SK-N-SH (cell line): ENCODE measurements around the gene LHX4. TPM values are rescaled to one million over a fixed set of nuclear protein-coding genes. Genes with fewer than 3 reads are reported as not detected.

Source experiments
- CTCF ChIA-PET: fragments of 300-600, 350-600 bp; formaldehyde crosslinking; extraction: SDS; loops from one replicate; lab custom pipeline; 2021; lab: Yijun Ruan, JAX
- POLR2A ChIA-PET: fragments of 350-600 bp; sonication (Branson Sonifier 250); formaldehyde crosslinking; extraction: SDS; loops from one replicate; lab custom pipeline; 2020; ENCODE audit warnings: antibody characterized with exemption, inconsistent platforms; lab: Yijun Ruan, JAX
- DNase-seq: peaks from one replicate; pipeline ENCODE4 v3.0.0; 2012
- H2AFZ ChIP-seq: fragments of 200-600 bp; sonication (generic); 2 replicates; pipeline ENCODE4 v1.8.1; 2016; ENCODE audit warnings: antibody characterized with exemption, mild to moderate bottlenecking, low read depth
- H3F3A ChIP-seq: fragments of 200-600 bp; sonication (generic); replicated peaks from 2 replicates; pipeline ENCODE3; 2016; ENCODE audit warnings: antibody characterized with exemption, mild to moderate bottlenecking; ENCODE audit not compliant: insufficient read depth
- H3K27ac ChIP-seq, 2 experiments: fragments of 200-500 bp in 1 of 2; fragments of 200-600 bp in 1 of 2; sonication (Bioruptor generic) in 1 of 2; sonication (generic), shearing (Covaris generic) in 1 of 2; 2 replicates each; pipeline versions ENCODE4 v1.5.1 to v1.6.1; 2014 to 2016; ENCODE audit warnings: low read depth in 2 of 2, inconsistent platforms in 1 of 2, low read length in 1 of 2, mild to moderate bottlenecking in 1 of 2, mixed read lengths in 1 of 2
- H3K27me3 ChIP-seq: fragments of 200-600 bp; sonication (generic), shearing (Covaris generic); 2 replicates; pipeline ENCODE4 v1.6.1; 2016; ENCODE audit warnings: mixed run types; ENCODE audit not compliant: insufficient read depth
- H3K36me3 ChIP-seq, 2 experiments: fragments of 200-500 bp in 1 of 2; fragments of 200-600 bp in 1 of 2; sonication (Bioruptor generic) in 1 of 2; sonication (generic) in 1 of 2; replicated peaks in 1 of 2; 2 replicates each; pipeline versions ENCODE3 to v1.5.1; 2014 to 2016; ENCODE audit warnings: low read length in 1 of 2, mild to moderate bottlenecking in 1 of 2; ENCODE audit not compliant: insufficient read depth in 2 of 2, control insufficient read depth in 1 of 2
- H3K4me1 ChIP-seq, 2 experiments: fragments of 200-500 bp in 1 of 2; fragments of 200-600 bp in 1 of 2; sonication (Bioruptor generic) in 1 of 2; sonication (generic), shearing (Covaris generic) in 1 of 2; 2 replicates each; pipeline versions ENCODE4 v1.5.1 to v1.6.1; 2014 to 2016; ENCODE audit warnings: low read depth in 1 of 2, low read length in 1 of 2, mixed run types in 1 of 2; ENCODE audit not compliant: insufficient read depth in 2 of 2, control insufficient read depth in 1 of 2
- H3K4me2 ChIP-seq: fragments of 200-600 bp; sonication (generic), shearing (Covaris generic); 2 replicates; pipeline ENCODE4 v1.6.1; 2017; ENCODE audit warnings: mixed run types
- H3K4me3 ChIP-seq, 2 experiments: fragments of 200-500 bp in 1 of 2; fragments of 200-600 bp in 1 of 2; sonication (Bioruptor generic) in 1 of 2; sonication (generic), shearing (Covaris generic) in 1 of 2; 2 replicates each; pipeline versions ENCODE4 v1.5.1 to v1.8.1; 2014 to 2016; ENCODE audit warnings: low read depth in 2 of 2, inconsistent platforms in 1 of 2, low read length in 1 of 2, mild to moderate bottlenecking in 1 of 2, mixed read lengths in 1 of 2, moderate library complexity in 1 of 2
- H3K79me2 ChIP-seq: fragments of 200-600 bp; sonication (generic); 2 replicates; pipeline ENCODE4 v1.8.1; 2017; ENCODE audit warnings: mild to moderate bottlenecking; ENCODE audit not compliant: insufficient read depth
- H3K9ac ChIP-seq: fragments of 200-600 bp; sonication (generic); 2 replicates; pipeline ENCODE4 v1.6.1; 2017; ENCODE audit warnings: mixed run types
- H3K9me2 ChIP-seq: fragments of 200-600 bp; sonication (generic); 2 replicates; pipeline ENCODE4 v1.6.1; 2017; ENCODE audit warnings: mixed run types
- H3K9me3 ChIP-seq: fragments of 200-600 bp; sonication (generic); 2 replicates; pipeline ENCODE4 v1.6.1; 2017; ENCODE audit warnings: mixed run types, mild to moderate bottlenecking, moderate library complexity
- H4K20me1 ChIP-seq: fragments of 200-600 bp; sonication (generic); 2 replicates; pipeline ENCODE4 v1.6.1; 2017; ENCODE audit warnings: mild to moderate bottlenecking, mixed run types; ENCODE audit not compliant: insufficient read depth
- CHD2 ChIP-seq: fragments of 150-350 bp; IDR thresholded peaks from 2 replicates; pipeline ENCODE4 v1.6.1; 2018; ENCODE audit warnings: low read length; ENCODE audit not compliant: partially characterized antibody
- ELF1 ChIP-seq: IDR thresholded peaks from 2 replicates; pipeline ENCODE4 v1.4.0; 2012
- FOSL2 ChIP-seq: IDR thresholded peaks from 2 replicates; pipeline ENCODE4 v1.4.0; 2012; ENCODE audit warnings: low read depth, mild to moderate bottlenecking, moderate library complexity, borderline replicate concordance
- FOXM1 ChIP-seq: IDR thresholded peaks from 2 replicates; pipeline ENCODE4 v1.4.0; 2012; ENCODE audit warnings: low read depth, mild to moderate bottlenecking
- JUND ChIP-seq: IDR thresholded peaks from 2 replicates; pipeline ENCODE4 v1.4.0; 2012
- NRF1 ChIP-seq: IDR thresholded peaks from 2 replicates; pipeline ENCODE4 v1.6.1; 2012; ENCODE audit warnings: low read depth, mild to moderate bottlenecking, low read length
- RCOR1 ChIP-seq: fragments of 150-350 bp; IDR thresholded peaks from 2 replicates; pipeline ENCODE4 v1.6.1; 2017; ENCODE audit warnings: antibody characterized with exemption, low read length
- SIN3A ChIP-seq: IDR thresholded peaks from 2 replicates; pipeline ENCODE4 v1.6.1; 2012; ENCODE audit warnings: low read depth, mild to moderate bottlenecking, low read length, moderate library complexity, borderline replicate concordance
- TAF1 ChIP-seq: IDR thresholded peaks from 2 replicates; pipeline ENCODE4 v1.6.1; 2012; ENCODE audit warnings: low read depth, mild to moderate bottlenecking, low read length, moderate library complexity, borderline replicate concordance
- TCF12 ChIP-seq: IDR thresholded peaks from 2 replicates; pipeline ENCODE4 v1.4.0; 2012
- WGBS: methylation state at CpG from one replicate; pipeline ENCODE4 v1.1.6; 2017; ENCODE audit warnings: low lambda C conversion rate; 5-methylcytosine and 5-hydroxymethylcytosine counted together
- polyA plus RNA-seq, 3 experiments: library from polyadenylated mRNA; depleted of rRNA; stranded (reverse); fragments of >200 nt; gene quantifications; 2 replicates each; pipeline ENCODE4 v1.2.3, GENCODE V29; 2012
- TF ChIP-seq, protein P1 (sequence below): IDR thresholded peaks from 2 replicates; pipeline ENCODE4 v1.4.0; 2012; ENCODE audit warnings: low read depth, borderline replicate concordance
- TF ChIP-seq, protein P2 (sequence below): IDR thresholded peaks from 2 replicates; pipeline ENCODE4 v1.4.0; 2012; ENCODE audit warnings: low read depth
- TF ChIP-seq, protein P3 (sequence below): fragments of 200-600 bp; sonication (generic); IDR thresholded peaks from 2 replicates; pipeline ENCODE4 v1.6.1; 2017; ENCODE audit warnings: antibody characterized with exemption, mild to moderate bottlenecking, moderate library complexity
- TF ChIP-seq, protein P4 (sequence below): IDR thresholded peaks from 2 replicates; pipeline ENCODE4 v1.4.0; 2012; ENCODE audit warnings: low read depth, borderline replicate concordance

Gene LHX4
- polyA plus RNA-seq, 1 of the 3 experiments (the other 2 are of a cell fraction) = not detected

DNA sequence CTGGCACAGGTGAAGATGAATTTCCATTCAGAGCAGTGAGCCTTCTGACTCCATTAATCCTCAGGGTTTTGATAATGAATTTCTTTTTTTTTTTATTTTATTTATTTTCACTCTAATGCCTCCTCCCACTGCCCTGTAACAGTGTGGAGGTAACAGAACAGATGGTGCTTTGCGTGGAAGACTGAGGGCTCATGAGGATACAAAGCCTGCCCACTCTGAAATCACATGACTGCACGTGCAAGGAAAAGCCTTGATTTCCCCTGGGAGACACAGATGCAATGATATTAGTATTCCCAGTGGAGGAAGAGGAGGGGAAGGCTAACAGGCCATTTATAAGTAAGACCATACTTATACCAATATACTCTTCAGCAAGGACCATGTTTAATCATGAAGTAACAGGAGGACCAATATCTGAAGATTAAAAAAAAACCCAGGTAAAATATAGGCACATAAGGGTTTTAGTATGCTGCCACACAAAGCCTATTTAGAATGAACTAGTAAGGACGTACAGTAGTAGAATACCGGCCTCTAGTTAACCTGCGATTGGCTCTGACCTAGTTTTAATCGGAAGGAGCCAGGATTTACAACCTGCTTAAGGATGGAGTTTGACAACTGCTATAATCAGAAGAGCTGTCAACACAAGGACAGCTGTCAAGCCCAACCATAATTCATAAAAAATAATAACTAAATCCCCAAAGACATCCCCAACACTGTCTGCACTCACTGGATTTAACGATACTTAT, 69.6 kb downstream of the LHX4 start:
- H3K36me3 ChIP-seq = no peaks in the 10 kb centered on the region
- POLR2A ChIA-PET = no interaction called here
- H3K79me2 ChIP-seq = no peaks in the 10 kb centered on the region
- H3K27ac ChIP-seq = no peak overlapping the region
- H3K9me2 ChIP-seq = no peaks in the 10 kb centered on the region
- no peak overlapping the region for H3K4me3 ChIP-seq
- no peak overlapping the region for H3K4me2 ChIP-seq
- H2AFZ ChIP-seq = no peak overlapping the region
- H3K9me3 ChIP-seq = no peaks in the 10 kb centered on the region
- 0 out of 2 replicates have a peak, but pooled peaks cover 4% of the 10 kb centered on the region for H4K20me1 ChIP-seq
- no peak for DNase-seq
- no peaks in the 10 kb centered on the region for H3K27me3 ChIP-seq
- H3K9ac ChIP-seq = no peak overlapping the region
- WGBS = 95% methylated on average over 7 of the region's 7 CpGs
- H3K4me1 ChIP-seq = no peaks in the 10 kb centered on the region
- CTCF ChIA-PET = no interaction called here
- peaks cover 4% of the 10 kb centered on the region for H3F3A ChIP-seq
- TF ChIP-seq, protein P1, sequence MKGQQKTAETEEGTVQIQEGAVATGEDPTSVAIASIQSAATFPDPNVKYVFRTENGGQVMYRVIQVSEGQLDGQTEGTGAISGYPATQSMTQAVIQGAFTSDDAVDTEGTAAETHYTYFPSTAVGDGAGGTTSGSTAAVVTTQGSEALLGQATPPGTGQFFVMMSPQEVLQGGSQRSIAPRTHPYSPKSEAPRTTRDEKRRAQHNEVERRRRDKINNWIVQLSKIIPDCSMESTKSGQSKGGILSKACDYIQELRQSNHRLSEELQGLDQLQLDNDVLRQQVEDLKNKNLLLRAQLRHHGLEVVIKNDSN = no peak
- TF ChIP-seq RCOR1 (no peak), FOSL2 (no peak), FOXM1 (no peak), CHD2 (no peak), SIN3A (no peak)
- TF ChIP-seq, protein P2, sequence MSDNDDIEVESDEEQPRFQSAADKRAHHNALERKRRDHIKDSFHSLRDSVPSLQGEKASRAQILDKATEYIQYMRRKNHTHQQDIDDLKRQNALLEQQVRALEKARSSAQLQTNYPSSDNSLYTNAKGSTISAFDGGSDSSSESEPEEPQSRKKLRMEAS = no peak

DNA sequence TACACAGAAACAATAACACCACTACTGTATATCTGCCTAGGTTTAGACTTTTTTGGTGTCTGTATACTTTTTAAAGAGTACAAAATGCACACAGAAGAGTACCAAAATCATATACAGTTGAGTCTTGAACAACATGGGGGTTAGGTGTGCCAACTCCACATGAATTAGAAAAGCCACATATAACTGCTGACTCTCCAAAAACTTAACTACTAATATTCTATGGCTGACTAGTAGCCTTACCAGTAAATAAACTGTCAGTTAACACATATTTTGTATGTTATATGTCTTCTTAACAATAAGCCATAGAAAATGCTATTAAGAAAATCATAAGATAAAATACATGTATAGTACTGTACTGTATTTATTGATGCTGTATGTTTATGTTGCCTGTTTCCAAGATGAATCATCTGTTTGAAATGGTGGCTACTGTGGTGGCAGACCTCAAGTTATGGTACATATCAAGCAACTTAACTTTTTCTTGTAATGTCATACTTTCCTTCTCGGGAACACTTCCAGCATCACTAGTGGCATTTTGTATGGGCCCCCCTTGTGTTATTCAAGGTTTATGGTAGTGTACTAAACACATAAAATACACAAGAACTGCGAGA, 71.2 kb downstream of the LHX4 start:
- Histone ChIP-seq H3K9me2 (no peaks in the 10 kb centered on the region), H3K4me1 (no peaks in the 10 kb centered on the region), H3K9ac (no peak overlapping the region), H3K27me3 (no peaks in the 10 kb centered on the region), H3K4me3 (no peak overlapping the region), H3F3A (peaks cover 4% of the 10 kb centered on the region), H2AFZ (no peak overlapping the region), H3K27ac (no peak overlapping the region), H3K4me2 (no peak overlapping the region), H3K36me3 (peaks cover 0 to 1% of the 10 kb centered on the region in 2 experiments), H4K20me1 (0 out of 2 replicates have a peak, but pooled peaks cover 4% of the 10 kb centered on the region), H3K9me3 (no peaks in the 10 kb centered on the region), H3K79me2 (no peaks in the 10 kb centered on the region)
- CTCF ChIA-PET = interaction anchor here (0.8 kb wide), 1 partner anchor 48 kb away, joined by 4 read pairs; no protein-coding TSS in a partner anchor
- DNase-seq = no peak
- TF ChIP-seq TAF1 (no peak), SIN3A (no peak), ELF1 (no peak), TCF12 (no peak), NRF1 (no peak), JUND (no peak)
- TF ChIP-seq, protein P3, sequence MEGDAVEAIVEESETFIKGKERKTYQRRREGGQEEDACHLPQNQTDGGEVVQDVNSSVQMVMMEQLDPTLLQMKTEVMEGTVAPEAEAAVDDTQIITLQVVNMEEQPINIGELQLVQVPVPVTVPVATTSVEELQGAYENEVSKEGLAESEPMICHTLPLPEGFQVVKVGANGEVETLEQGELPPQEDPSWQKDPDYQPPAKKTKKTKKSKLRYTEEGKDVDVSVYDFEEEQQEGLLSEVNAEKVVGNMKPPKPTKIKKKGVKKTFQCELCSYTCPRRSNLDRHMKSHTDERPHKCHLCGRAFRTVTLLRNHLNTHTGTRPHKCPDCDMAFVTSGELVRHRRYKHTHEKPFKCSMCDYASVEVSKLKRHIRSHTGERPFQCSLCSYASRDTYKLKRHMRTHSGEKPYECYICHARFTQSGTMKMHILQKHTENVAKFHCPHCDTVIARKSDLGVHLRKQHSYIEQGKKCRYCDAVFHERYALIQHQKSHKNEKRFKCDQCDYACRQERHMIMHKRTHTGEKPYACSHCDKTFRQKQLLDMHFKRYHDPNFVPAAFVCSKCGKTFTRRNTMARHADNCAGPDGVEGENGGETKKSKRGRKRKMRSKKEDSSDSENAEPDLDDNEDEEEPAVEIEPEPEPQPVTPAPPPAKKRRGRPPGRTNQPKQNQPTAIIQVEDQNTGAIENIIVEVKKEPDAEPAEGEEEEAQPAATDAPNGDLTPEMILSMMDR = no peak
- TF ChIP-seq, protein P4, sequence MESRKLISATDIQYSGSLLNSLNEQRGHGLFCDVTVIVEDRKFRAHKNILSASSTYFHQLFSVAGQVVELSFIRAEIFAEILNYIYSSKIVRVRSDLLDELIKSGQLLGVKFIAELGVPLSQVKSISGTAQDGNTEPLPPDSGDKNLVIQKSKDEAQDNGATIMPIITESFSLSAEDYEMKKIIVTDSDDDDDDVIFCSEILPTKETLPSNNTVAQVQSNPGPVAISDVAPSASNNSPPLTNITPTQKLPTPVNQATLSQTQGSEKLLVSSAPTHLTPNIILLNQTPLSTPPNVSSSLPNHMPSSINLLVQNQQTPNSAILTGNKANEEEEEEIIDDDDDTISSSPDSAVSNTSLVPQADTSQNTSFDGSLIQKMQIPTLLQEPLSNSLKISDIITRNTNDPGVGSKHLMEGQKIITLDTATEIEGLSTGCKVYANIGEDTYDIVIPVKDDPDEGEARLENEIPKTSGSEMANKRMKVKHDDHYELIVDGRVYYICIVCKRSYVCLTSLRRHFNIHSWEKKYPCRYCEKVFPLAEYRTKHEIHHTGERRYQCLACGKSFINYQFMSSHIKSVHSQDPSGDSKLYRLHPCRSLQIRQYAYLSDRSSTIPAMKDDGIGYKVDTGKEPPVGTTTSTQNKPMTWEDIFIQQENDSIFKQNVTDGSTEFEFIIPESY = no peak
- POLR2A ChIA-PET = no interaction called here
- 92% methylated on average over 2 of the region's 2 CpGs for WGBS
